ENCODE data around the gene SGMS2. TPM values are rescaled to one million over a fixed set of nuclear protein-coding genes. Genes with fewer than 3 reads are reported as not detected.

The SGMS2 gene
- total RNA-seq, 4 donors from 2014 or later, result 7.4 to 90.3 (median 35.6) TPM

DNA sequence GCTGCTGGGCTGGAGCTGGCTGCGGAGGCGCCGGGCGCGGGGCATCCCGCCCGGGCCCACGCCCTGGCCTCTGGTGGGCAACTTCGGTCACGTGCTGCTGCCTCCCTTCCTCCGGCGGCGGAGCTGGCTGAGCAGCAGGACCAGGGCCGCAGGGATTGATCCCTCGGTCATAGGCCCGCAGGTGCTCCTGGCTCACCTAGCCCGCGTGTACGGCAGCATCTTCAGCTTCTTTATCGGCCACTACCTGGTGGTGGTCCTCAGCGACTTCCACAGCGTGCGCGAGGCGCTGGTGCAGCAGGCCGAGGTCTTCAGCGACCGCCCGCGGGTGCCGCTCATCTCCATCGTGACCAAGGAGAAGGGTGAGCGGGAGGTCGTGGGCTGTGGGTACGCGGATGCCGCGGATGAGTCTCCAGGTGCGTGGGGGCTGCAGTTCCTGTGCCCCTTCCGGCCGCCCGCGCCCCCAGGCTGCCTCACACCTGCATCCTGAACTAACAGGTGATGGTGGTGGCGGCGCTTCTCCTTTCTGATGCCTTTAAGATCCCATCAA is 107.1 kb downstream of the SGMS2 start:
- H3K27ac ChIP-seq, result peak overlapping the region; percentile 86 to 89
- TF ChIP-seq POLR2A (IDR thresholded peaks at IDR 0.05), result no peak
- peak in 1 of 4 experiments; percentile 1 for TF ChIP-seq CTCF (IDR thresholded peaks at IDR 0.05)
- DNase-seq, result peak in 1 of 2 donors; percentile 18
- H3K4me3 ChIP-seq, result peak overlapping the region; percentile 64 to 74
- intact Hi-C loops (cut with DNase I; ENCODE audit: low total_unique reads), result loop anchor here (10.0 kb wide), 1 partner anchor 53 kb away; the partner anchor contains the start of gene HADH
- H3K36me3 ChIP-seq, result no peaks in the 10 kb centered on the region
- peaks cover 0 to 10% of the 10 kb centered on the region in 2 donors for H3K4me1 ChIP-seq
- no peaks in the 10 kb centered on the region for H3K9me3 ChIP-seq
- H3K27me3 ChIP-seq, result no peaks in the 10 kb centered on the region

- Histone ChIP-seq H3K9me3 (no peaks in the 10 kb centered on the region), H3K27me3 (no peaks in the 10 kb centered on the region), H3K36me3 (no peaks in the 10 kb centered on the region), H3K4me3 (no peak overlapping the region), H3K27ac (no peak overlapping the region), H3K4me1 (peaks cover 0 to 10% of the 10 kb centered on the region in 2 donors)
- DNase-seq, result no peak
- TF ChIP-seq CTCF (IDR thresholded peaks at IDR 0.05), result no peak
- TF ChIP-seq POLR2A (IDR thresholded peaks at IDR 0.05), result no peak
- intact Hi-C loops (cut with DNase I; ENCODE audit: low total_unique reads), result loop anchor here (10.0 kb wide), 1 partner anchor 50 kb away; the partner anchor contains the start of gene HADH
Measured at GRCh38 chr4:107935246-107935645, 110.5 kb downstream of the SGMS2 start.

DNA sequence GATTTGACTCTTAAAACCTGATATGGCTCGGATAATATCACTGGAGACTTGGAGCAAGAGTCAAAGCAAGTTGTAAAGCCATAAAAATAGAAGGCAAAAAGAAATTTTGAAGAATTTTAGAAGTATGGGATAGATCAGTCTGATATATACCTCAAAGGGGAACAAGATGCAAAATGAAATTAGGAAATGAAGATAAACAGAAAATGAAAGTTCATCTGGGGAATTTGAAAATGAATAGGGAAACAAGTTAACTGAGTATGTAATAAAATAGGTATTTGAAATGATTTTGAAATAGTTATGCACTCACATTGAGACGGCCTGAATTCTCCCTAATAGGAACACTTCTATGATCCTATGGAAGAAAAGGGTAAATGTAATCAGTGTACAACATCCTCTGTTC is 112.3 kb downstream of the SGMS2 start:
- Histone ChIP-seq H3K4me1 (peaks cover 0 to 10% of the 10 kb centered on the region in 2 donors), H3K4me3 (no peak overlapping the region), H3K9me3 (no peaks in the 10 kb centered on the region), H3K27me3 (no peaks in the 10 kb centered on the region), H3K27ac (no peak overlapping the region), H3K36me3 (no peaks in the 10 kb centered on the region)
- no peak for TF ChIP-seq CTCF (IDR thresholded peaks at IDR 0.05)
- no peak for TF ChIP-seq POLR2A (IDR thresholded peaks at IDR 0.05)
- DNase-seq, result no peak
- intact Hi-C loops (cut with DNase I; ENCODE audit: low total_unique reads), result loop anchor here (10.0 kb wide), 1 partner anchor 48 kb away; the partner anchor contains the start of gene HADH

DNA sequence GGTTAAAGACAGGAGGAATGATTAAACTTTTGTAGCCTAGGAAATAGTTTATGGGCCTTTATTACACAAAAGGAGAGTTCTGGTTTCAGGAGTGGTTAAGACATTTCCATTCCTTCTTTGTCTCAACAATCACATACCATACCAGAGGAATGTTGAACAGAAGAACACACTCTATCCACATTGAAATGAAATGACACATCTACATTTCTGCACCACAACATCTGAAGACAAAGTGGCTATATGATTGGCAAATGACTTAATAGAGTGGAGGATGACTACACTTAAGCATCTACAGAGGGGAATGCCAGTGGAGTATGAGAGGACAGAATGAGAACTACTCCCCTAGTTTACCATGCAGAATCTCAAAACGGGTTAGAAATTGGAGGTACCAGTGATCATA is 114.6 kb downstream of the SGMS2 start:
- intact Hi-C loops (cut with DNase I; ENCODE audit: low total_unique reads), result loop anchor here (10.0 kb wide), 1 partner anchor 45 kb away; the partner anchor contains the start of gene HADH
- no peak for DNase-seq
- Histone ChIP-seq H3K36me3 (no peaks in the 10 kb centered on the region), H3K27ac (no peak overlapping the region), H3K9me3 (no peaks in the 10 kb centered on the region), H3K4me1 (no peaks in the 10 kb centered on the region), H3K4me3 (no peak overlapping the region), H3K27me3 (no peaks in the 10 kb centered on the region)
- TF ChIP-seq POLR2A (IDR thresholded peaks at IDR 0.05), result no peak

- TF ChIP-seq POLR2A (IDR thresholded peaks at IDR 0.05) (no peak), CTCF (IDR thresholded peaks at IDR 0.05) (no peak)
- Histone ChIP-seq H3K36me3 (no peaks in the 10 kb centered on the region), H3K9me3 (no peaks in the 10 kb centered on the region), H3K4me1 (no peaks in the 10 kb centered on the region), H3K27me3 (no peaks in the 10 kb centered on the region), H3K4me3 (no peak overlapping the region), H3K27ac (no peak overlapping the region)
- intact Hi-C loops (cut with DNase I; ENCODE audit: low total_unique reads), result no loop called here
- no peak for DNase-seq
Measured at GRCh38 chr4:107945809-107946208, 121.1 kb downstream of the SGMS2 start.
